ENCODE data around the gene EFNA5. TPM values are rescaled to one million over a fixed set of nuclear protein-coding genes. Genes with fewer than 3 reads are reported as not detected.

The EFNA5 gene
- total RNA-seq, 1 experiment from 2014 or later, result 42.7 TPM

- H4K20me1 ChIP-seq (ENCODE audit: insufficient read depth), result no peaks in the 10 kb centered on the region
- no peak overlapping the region for H2AFZ ChIP-seq
- no peaks in the 10 kb centered on the region for H3K4me1 ChIP-seq (replicated peaks; ENCODE audit: insufficient read depth)
- TF ChIP-seq EZH2 (IDR thresholded peaks at IDR 0.05; ENCODE audit: low read depth), result no peak
- TF ChIP-seq, protein P1, sequence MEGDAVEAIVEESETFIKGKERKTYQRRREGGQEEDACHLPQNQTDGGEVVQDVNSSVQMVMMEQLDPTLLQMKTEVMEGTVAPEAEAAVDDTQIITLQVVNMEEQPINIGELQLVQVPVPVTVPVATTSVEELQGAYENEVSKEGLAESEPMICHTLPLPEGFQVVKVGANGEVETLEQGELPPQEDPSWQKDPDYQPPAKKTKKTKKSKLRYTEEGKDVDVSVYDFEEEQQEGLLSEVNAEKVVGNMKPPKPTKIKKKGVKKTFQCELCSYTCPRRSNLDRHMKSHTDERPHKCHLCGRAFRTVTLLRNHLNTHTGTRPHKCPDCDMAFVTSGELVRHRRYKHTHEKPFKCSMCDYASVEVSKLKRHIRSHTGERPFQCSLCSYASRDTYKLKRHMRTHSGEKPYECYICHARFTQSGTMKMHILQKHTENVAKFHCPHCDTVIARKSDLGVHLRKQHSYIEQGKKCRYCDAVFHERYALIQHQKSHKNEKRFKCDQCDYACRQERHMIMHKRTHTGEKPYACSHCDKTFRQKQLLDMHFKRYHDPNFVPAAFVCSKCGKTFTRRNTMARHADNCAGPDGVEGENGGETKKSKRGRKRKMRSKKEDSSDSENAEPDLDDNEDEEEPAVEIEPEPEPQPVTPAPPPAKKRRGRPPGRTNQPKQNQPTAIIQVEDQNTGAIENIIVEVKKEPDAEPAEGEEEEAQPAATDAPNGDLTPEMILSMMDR (conservative IDR thresholded peaks at IDR 0.05), result no peak
- ChIA-PET CTCF (no interaction called here), POLR2A (ENCODE audit: unreplicated experiment) (no interaction called here)
- H3K27ac ChIP-seq, result no peak overlapping the region
- H3K9me3 ChIP-seq (ENCODE audit: insufficient read depth, low read depth), result no peaks in the 10 kb centered on the region
- H3K4me2 ChIP-seq, result no peak overlapping the region
- no peaks in the 10 kb centered on the region for H3K9me2 ChIP-seq (ENCODE audit: insufficient read depth)
- BruUV-seq (replicated peaks), result no TSS peak
- no peak for DNase-seq
- no peak overlapping the region for H3K4me3 ChIP-seq
- H3K27me3 ChIP-seq (ENCODE audit: insufficient read depth, low read depth), result no peaks in the 10 kb centered on the region
- H3K36me3 ChIP-seq (ENCODE audit: low read depth), result no peaks in the 10 kb centered on the region
- no peaks in the 10 kb centered on the region for H3F3A ChIP-seq (ENCODE audit: insufficient read depth, low read depth)
- no peaks in the 10 kb centered on the region for H3K79me2 ChIP-seq (ENCODE audit: low read depth)
- intact Hi-C loops (cut with micrococcal nuclease; ENCODE audit: unreplicated experiment), result no loop called here
Observed at GRCh38 chr5:107698286-107698685, 27.5 kb upstream of the EFNA5 start.

DNA sequence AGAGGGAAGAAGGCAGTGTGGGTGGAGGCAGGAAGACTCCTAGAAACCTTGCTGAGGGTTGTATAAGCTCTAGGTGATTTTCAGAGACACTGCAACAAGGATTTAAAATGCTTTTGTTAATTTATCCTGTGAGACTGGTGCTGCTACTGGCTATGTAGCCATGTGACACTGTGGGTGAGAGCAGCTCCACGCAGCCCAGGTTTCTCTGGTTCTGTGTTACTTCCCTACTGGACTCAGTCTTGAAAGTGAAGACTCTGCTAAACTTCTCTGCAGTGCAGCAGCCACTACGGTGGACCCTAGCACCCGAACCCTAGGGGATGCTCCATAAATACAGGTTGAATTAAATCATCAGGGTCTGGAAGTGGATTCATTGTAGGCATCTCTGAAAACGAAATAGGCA lies 25.8 kb upstream of the EFNA5 start:
- POLR2A ChIA-PET (ENCODE audit: unreplicated experiment), result no interaction called here
- Histone ChIP-seq H3K27me3 (ENCODE audit: insufficient read depth, low read depth) (no peaks in the 10 kb centered on the region), H3K9me2 (ENCODE audit: insufficient read depth) (no peaks in the 10 kb centered on the region), H4K20me1 (ENCODE audit: insufficient read depth) (no peaks in the 10 kb centered on the region), H3F3A (ENCODE audit: insufficient read depth, low read depth) (no peaks in the 10 kb centered on the region), H2AFZ (no peak overlapping the region), H3K4me1 (replicated peaks; ENCODE audit: insufficient read depth) (no peaks in the 10 kb centered on the region), H3K27ac (no peak overlapping the region), H3K79me2 (ENCODE audit: low read depth) (no peaks in the 10 kb centered on the region), H3K4me2 (no peak overlapping the region), H3K9me3 (ENCODE audit: insufficient read depth, low read depth) (no peaks in the 10 kb centered on the region), H3K4me3 (no peak overlapping the region), H3K36me3 (ENCODE audit: low read depth) (no peaks in the 10 kb centered on the region)
- no TSS peak for BruUV-seq (replicated peaks)
- DNase-seq, result no peak
- CTCF ChIA-PET, result no interaction called here
- TF ChIP-seq, protein P1 (conservative IDR thresholded peaks at IDR 0.05), result no peak
- TF ChIP-seq EZH2 (IDR thresholded peaks at IDR 0.05; ENCODE audit: low read depth), result no peak
- intact Hi-C loops (cut with micrococcal nuclease; ENCODE audit: unreplicated experiment), result no loop called here

DNA sequence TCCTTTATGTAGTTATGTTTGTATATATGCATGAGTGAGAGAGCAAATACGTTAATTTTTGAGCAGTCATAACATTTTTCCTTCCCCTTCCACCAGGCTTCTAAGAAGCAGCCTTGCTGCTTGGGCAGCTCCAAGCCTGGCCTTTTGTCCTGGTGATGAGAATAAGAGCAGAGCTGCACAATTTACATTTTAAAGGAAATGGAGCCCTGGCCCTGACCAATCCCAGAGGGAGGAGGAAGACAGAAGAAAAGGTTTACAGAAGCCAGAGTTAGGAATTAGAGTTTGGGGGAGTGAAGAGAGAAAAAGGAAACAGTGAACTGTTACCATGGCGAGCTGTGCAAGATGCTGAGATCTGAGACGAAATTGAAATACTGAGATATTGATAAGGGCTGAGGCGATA lies 25.3 kb upstream of the EFNA5 start:
- no peaks in the 10 kb centered on the region for H3K27me3 ChIP-seq (ENCODE audit: insufficient read depth, low read depth)
- H4K20me1 ChIP-seq (ENCODE audit: insufficient read depth), result no peaks in the 10 kb centered on the region
- DNase-seq, result no peak
- H2AFZ ChIP-seq, result no peak overlapping the region
- intact Hi-C loops (cut with micrococcal nuclease; ENCODE audit: unreplicated experiment), result no loop called here
- no peaks in the 10 kb centered on the region for H3F3A ChIP-seq (ENCODE audit: insufficient read depth, low read depth)
- no peak overlapping the region for H3K27ac ChIP-seq
- CTCF ChIA-PET, result no interaction called here
- H3K4me3 ChIP-seq, result no peak overlapping the region
- no peaks in the 10 kb centered on the region for H3K4me1 ChIP-seq (replicated peaks; ENCODE audit: insufficient read depth)
- H3K79me2 ChIP-seq (ENCODE audit: low read depth), result no peaks in the 10 kb centered on the region
- H3K4me2 ChIP-seq, result no peak overlapping the region
- POLR2A ChIA-PET (ENCODE audit: unreplicated experiment), result no interaction called here
- BruUV-seq (replicated peaks), result no TSS peak
- H3K9me2 ChIP-seq (ENCODE audit: insufficient read depth), result no peaks in the 10 kb centered on the region; the same call in 1 of the 2 replicates
- no peaks in the 10 kb centered on the region for H3K9me3 ChIP-seq (ENCODE audit: insufficient read depth, low read depth)
- H3K36me3 ChIP-seq (ENCODE audit: low read depth), result no peaks in the 10 kb centered on the region
- TF ChIP-seq, protein P1 (conservative IDR thresholded peaks at IDR 0.05), result no peak
- no peak for TF ChIP-seq EZH2 (IDR thresholded peaks at IDR 0.05; ENCODE audit: low read depth)

Measured in PC-9 (cell line).